Central memory CD8-positive, alpha-beta T cell (primary cell): Measurements from ENCODE around the gene DBH.
"Not testable (repeated sequence)": the region's sequence is repeated elsewhere in the genome, so short reads cannot be mapped to it uniquely, and the experiment has no call there.

Experiments
- ATAC-seq: fragments of 150-1000 bp; cut with Tn5 transposase; replicated peaks from 2 replicates; pipeline ENCODE4 v1.10.0; 2022; ENCODE audit warnings: mild to moderate bottlenecking, moderate FRiP score, moderate number of reproducible peaks; ENCODE audit not compliant: poor library complexity, severe bottlenecking; ENCODE audit errors: extremely low read depth
- DNase-seq, 2 donors: peaks; one replicate each; pipeline ENCODE4 v3.0.0; 2021; ENCODE audit warnings: low spot score in 2 of 2
- H3K27ac Mint-ChIP-seq: one replicate; pipeline ENCODE4 v1.8.0; 2022; ENCODE audit warnings: low read depth, mild to moderate bottlenecking, moderate library complexity, mixed read lengths
- H3K27me3 Mint-ChIP-seq: one replicate; pipeline ENCODE4 v1.8.0; 2022; ENCODE audit warnings: mixed read lengths
- H3K36me3 Mint-ChIP-seq: one replicate; pipeline ENCODE4 v1.8.0; 2022; ENCODE audit warnings: mild to moderate bottlenecking, moderate library complexity, mixed read lengths; ENCODE audit not compliant: insufficient read depth
- H3K4me1 Mint-ChIP-seq: one replicate; pipeline ENCODE4 v1.8.0; 2022; ENCODE audit warnings: mixed read lengths
- H3K4me3 Mint-ChIP-seq: one replicate; pipeline ENCODE4 v1.8.0; 2022; ENCODE audit warnings: mild to moderate bottlenecking, moderate library complexity, mixed read lengths
- H3K9me3 Mint-ChIP-seq: one replicate; pipeline ENCODE4 v1.8.0; 2022; ENCODE audit warnings: mixed read lengths

The DBH gene

GRCh38 chr9:133670466-133670865, 34.3 kb downstream of the DBH start:
- peaks cover 5% of the 10 kb centered on the region for H3K4me1 Mint-ChIP-seq
- ATAC-seq (no peak), DNase-seq (no peak)
- H3K36me3 Mint-ChIP-seq: peaks cover 5% of the 10 kb centered on the region
- no peaks in the 10 kb centered on the region for H3K9me3 Mint-ChIP-seq
- H3K4me3 Mint-ChIP-seq: no peak overlapping the region
- no peak overlapping the region for H3K27ac Mint-ChIP-seq
- no peaks in the 10 kb centered on the region for H3K27me3 Mint-ChIP-seq

- no peak for DNase-seq
- ATAC-seq: no peak
- Mint-ChIP-seq H3K36me3 (peaks cover 11% of the 10 kb centered on the region), H3K27ac (no peak overlapping the region), H3K27me3 (no peaks in the 10 kb centered on the region), H3K9me3 (no peaks in the 10 kb centered on the region), H3K4me3 (no peak overlapping the region), H3K4me1 (peaks cover 14% of the 10 kb centered on the region)
Observed at GRCh38 chr9:133671371-133671770, 35.2 kb downstream of the DBH start.

- peak overlapping the region; percentile 69 for H3K27ac Mint-ChIP-seq
- DNase-seq (no peak), ATAC-seq (no peak)
- H3K4me3 Mint-ChIP-seq: no peak overlapping the region
- H3K9me3 Mint-ChIP-seq: no peaks in the 10 kb centered on the region
- H3K4me1 Mint-ChIP-seq: peaks cover 27% of the 10 kb centered on the region
- H3K36me3 Mint-ChIP-seq: peaks cover 14% of the 10 kb centered on the region
- H3K27me3 Mint-ChIP-seq: no peaks in the 10 kb centered on the region
Observed at GRCh38 chr9:133672503-133673257, 36.5 kb downstream of the DBH start.

- no peaks in the 10 kb centered on the region for H3K27me3 Mint-ChIP-seq
- H3K27ac Mint-ChIP-seq: no peak overlapping the region
- H3K9me3 Mint-ChIP-seq: no peaks in the 10 kb centered on the region
- DNase-seq (no peak), ATAC-seq (no peak)
- H3K4me3 Mint-ChIP-seq: no peak overlapping the region
- peaks cover 28% of the 10 kb centered on the region for H3K4me1 Mint-ChIP-seq
- H3K36me3 Mint-ChIP-seq: peaks cover 14% of the 10 kb centered on the region
Observed at GRCh38 chr9:133673258-133673655, 37.1 kb downstream of the DBH start.

- H3K9me3 Mint-ChIP-seq: no peaks in the 10 kb centered on the region
- DNase-seq (no peak), ATAC-seq (no peak)
- H3K36me3 Mint-ChIP-seq: peaks cover 16% of the 10 kb centered on the region
- H3K27me3 Mint-ChIP-seq: no peaks in the 10 kb centered on the region
- H3K4me1 Mint-ChIP-seq: peaks cover 36% of the 10 kb centered on the region
- no peak overlapping the region for H3K4me3 Mint-ChIP-seq
- no peak overlapping the region for H3K27ac Mint-ChIP-seq
Observed at GRCh38 chr9:133674091-133674490, 37.9 kb downstream of the DBH start.

- Mint-ChIP-seq H3K4me1 (peaks cover 36% of the 10 kb centered on the region), H3K36me3 (peaks cover 14% of the 10 kb centered on the region), H3K27ac (peak overlapping the region; percentile 100)
- not testable (repeated sequence) for DNase-seq, H3K27me3 Mint-ChIP-seq, ATAC-seq, H3K4me3 Mint-ChIP-seq, H3K9me3 Mint-ChIP-seq
Observed at GRCh38 chr9:133675796-133676195, 39.6 kb downstream of the DBH start.

- Mint-ChIP-seq H3K27ac (peak overlapping the region; percentile 100), H3K4me3 (peak overlapping the region; percentile 69), H3K4me1 (peaks cover 36% of the 10 kb centered on the region), H3K27me3 (no peaks in the 10 kb centered on the region), H3K9me3 (no peaks in the 10 kb centered on the region), H3K36me3 (peaks cover 14% of the 10 kb centered on the region)
- ATAC-seq: no peak
- DNase-seq: no peak
Observed at GRCh38 chr9:133676450-133676849, 40.3 kb downstream of the DBH start.

GRCh38 chr9:133677126-133678010, 41.2 kb downstream of the DBH start:
- Mint-ChIP-seq H3K27me3 (no peaks in the 10 kb centered on the region), H3K4me3 (peak overlapping the region; percentile 69), H3K27ac (peak overlapping the region; percentile 100), H3K9me3 (no peaks in the 10 kb centered on the region), H3K4me1 (peaks cover 36% of the 10 kb centered on the region), H3K36me3 (peaks cover 14% of the 10 kb centered on the region)
- ATAC-seq: peak; percentile 100
- DNase-seq: peak; percentile 30 to 77

GRCh38 chr9:133679056-133679455, 42.9 kb downstream of the DBH start:
- peaks cover 45% of the 10 kb centered on the region for H3K4me1 Mint-ChIP-seq
- peaks cover 24% of the 10 kb centered on the region for H3K36me3 Mint-ChIP-seq
- H3K9me3 Mint-ChIP-seq: no peaks in the 10 kb centered on the region
- H3K27me3 Mint-ChIP-seq: no peaks in the 10 kb centered on the region
- H3K4me3 Mint-ChIP-seq: peak overlapping the region; percentile 33
- ATAC-seq (no peak), DNase-seq (no peak)
- H3K27ac Mint-ChIP-seq: peak overlapping the region; percentile 100

- Mint-ChIP-seq H3K4me3 (no peak overlapping the region), H3K27me3 (no peaks in the 10 kb centered on the region), H3K27ac (peak overlapping the region; percentile 100), H3K9me3 (no peaks in the 10 kb centered on the region), H3K36me3 (peaks cover 26% of the 10 kb centered on the region), H3K4me1 (peaks cover 47% of the 10 kb centered on the region)
- DNase-seq: no peak
- ATAC-seq: no peak
Observed at GRCh38 chr9:133679466-133680061, 43.4 kb downstream of the DBH start.

GRCh38 chr9:133680250-133680975, 44.2 kb downstream of the DBH start:
- Mint-ChIP-seq H3K4me3 (no peak overlapping the region), H3K36me3 (peaks cover 25% of the 10 kb centered on the region), H3K4me1 (peaks cover 43% of the 10 kb centered on the region), H3K27me3 (no peaks in the 10 kb centered on the region), H3K9me3 (no peaks in the 10 kb centered on the region), H3K27ac (peak overlapping the region; percentile 92)
- ATAC-seq: no peak
- DNase-seq: no peak

- no peaks in the 10 kb centered on the region for H3K27me3 Mint-ChIP-seq
- H3K27ac Mint-ChIP-seq: peak overlapping the region; percentile 92
- DNase-seq (no peak), ATAC-seq (no peak)
- H3K36me3 Mint-ChIP-seq: peaks cover 21% of the 10 kb centered on the region
- H3K4me3 Mint-ChIP-seq: no peak overlapping the region
- H3K9me3 Mint-ChIP-seq: no peaks in the 10 kb centered on the region
- peaks cover 36% of the 10 kb centered on the region for H3K4me1 Mint-ChIP-seq
Observed at GRCh38 chr9:133680976-133681657, 45.0 kb downstream of the DBH start.
